Tongue (tissue), 2 donors: ENCODE data around the gene KIR3DL1. TPM values are rescaled to one million over a fixed set of nuclear protein-coding genes. Genes with fewer than 3 reads are reported as not detected.
"Not testable (repeated sequence)": the region's sequence is repeated elsewhere in the genome, so short reads cannot be mapped to it uniquely, and the experiment has no call there.

ENCODE experiments used
- DNase-seq: peaks from one replicate; pipeline ENCODE4 v3.0.0-alpha.2; 2015
- total RNA-seq: library from RNA; depleted of rRNA; stranded (reverse); fragments of >200 nt; gene quantifications from one replicate; pipeline ENCODE4 v1.2.3, GENCODE V29; 2014

Gene KIR3DL1
- total RNA-seq, result not detected

DNA sequence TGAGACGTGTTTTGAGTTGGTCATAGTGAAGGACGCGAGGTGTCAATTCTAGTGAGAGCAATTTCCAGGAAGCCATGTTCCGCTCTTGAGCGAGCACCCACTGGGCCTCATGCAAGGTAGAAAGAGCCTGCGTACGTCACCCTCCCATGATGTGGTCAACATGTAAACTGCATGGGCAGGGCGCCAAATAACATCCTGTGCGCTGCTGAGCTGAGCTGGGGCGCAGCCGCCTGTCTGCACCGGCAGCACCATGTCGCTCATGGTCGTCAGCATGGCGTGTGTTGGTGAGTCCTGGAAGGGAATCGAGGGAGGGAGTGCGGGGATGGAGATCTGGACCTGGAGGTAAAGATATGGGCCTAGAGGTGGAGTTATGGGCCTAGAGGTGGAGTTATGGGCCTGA is at the start of gene KIR3DL1:
Gene KIR3DL1, plus strand, starts transcription at position 218 of the 400 bp plus-strand sequence.
- DNase-seq, result not testable (repeated sequence)

- not testable (repeated sequence) for DNase-seq
Measured at GRCh38 chr19:54769646-54770045, 46.6 kb upstream of the KIR3DL1 start, which contains the start of gene KIR2DL1. Gene KIR2DL1, plus strand, starts transcription at chr19:54769793. Its CDS starts 58 bp downstream, at chr19:54769851.

GRCh38 chr19:54770511-54770910 is 45.8 kb upstream of the KIR3DL1 start:
- not testable (repeated sequence) for DNase-seq

GRCh38 chr19:54771018-54771960 is 45.0 kb upstream of the KIR3DL1 start:
- DNase-seq, result not testable (repeated sequence)

- not testable (repeated sequence) for DNase-seq
Measured at GRCh38 chr19:54772666-54773065, 43.6 kb upstream of the KIR3DL1 start.

DNA sequence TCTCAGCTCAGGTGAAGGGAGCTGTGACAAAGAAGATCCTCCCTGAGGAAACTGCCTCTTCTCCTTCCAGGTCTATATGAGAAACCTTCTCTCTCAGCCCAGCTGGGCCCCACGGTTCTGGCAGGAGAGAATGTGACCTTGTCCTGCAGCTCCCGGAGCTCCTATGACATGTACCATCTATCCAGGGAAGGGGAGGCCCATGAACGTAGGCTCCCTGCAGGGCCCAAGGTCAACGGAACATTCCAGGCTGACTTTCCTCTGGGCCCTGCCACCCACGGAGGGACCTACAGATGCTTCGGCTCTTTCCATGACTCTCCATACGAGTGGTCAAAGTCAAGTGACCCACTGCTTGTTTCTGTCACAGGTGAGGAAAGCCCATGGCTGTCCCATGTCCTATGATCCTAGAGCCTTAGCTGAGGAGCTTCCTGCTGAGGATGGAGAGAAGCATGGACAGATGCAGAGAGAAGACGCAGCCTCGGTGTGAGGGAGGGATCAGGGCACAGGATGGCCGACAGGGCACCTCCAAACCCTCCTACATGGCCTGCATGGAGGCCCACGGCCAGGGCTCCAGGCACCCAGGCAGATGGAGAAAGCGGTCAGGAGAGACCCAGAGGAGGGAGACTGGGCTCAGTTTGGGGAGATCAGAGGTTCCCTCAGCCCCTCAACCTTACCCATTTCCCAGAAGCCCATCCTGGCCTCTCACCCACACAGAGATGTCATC is 41.0 kb upstream of the KIR3DL1 start:
- DNase-seq, result not testable (repeated sequence)

DNA sequence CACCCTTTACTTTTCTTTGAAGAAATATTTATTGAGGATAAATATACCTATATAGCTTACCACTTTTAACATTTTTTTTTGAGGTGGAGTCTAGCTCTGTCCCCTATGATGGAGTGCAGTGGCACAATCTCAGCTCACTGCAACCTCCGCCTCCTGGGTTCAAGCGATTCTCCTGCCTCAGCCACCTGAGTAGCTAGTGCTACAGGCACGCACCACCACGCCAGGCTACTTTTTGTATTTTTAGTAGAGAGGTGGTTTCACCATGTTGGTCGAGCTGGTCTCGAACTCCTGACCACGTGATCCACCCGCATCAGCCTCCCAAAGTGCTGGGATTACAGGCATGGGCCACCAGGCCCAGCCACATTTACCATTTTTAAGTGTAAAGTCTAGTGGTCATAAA is 40.4 kb upstream of the KIR3DL1 start:
- DNase-seq, result not testable (repeated sequence)

DNA sequence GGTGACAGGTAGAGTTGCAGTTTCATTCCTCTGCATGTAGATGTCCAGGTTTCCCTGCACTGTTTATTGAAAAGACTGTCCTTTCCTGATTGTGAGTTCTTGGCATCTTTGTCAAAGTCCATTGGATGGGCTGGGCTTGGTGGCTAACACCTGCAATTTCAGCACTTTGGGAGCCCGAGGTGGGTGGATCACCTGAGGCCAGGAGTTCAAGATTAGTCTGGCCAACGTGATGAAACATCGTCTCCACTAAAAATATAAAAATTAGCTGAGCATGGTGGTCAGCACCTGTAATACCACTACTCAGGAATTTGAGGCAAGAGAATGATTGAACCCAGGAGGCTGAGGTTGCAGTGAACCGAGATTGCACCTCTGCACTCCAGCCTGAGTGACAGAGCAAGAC is 38.4 kb upstream of the KIR3DL1 start:
- DNase-seq, result not testable (repeated sequence)

- not testable (repeated sequence) for DNase-seq
Measured at GRCh38 chr19:54778896-54779295, 37.4 kb upstream of the KIR3DL1 start.

DNA sequence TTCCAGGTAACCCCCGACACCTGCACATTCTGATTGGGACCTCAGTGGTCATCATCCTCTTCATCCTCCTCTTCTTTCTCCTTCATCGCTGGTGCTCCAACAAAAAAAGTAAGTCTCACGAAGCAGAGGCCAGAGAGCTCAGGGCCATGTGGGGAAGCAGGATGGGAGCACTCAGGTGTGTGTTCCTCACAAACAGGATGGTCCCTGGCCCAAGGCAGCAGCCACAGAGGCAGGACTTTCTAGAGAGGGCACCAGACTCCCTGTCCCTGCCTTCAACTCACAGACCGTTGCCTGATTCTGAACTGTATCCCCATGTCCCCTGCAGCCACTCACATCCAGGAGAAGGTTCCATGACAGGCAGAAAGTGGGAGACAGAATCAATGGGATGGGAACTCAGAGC is 33.4 kb upstream of the KIR3DL1 start:
- not testable (repeated sequence) for DNase-seq

- not testable (repeated sequence) for DNase-seq
Measured at GRCh38 chr19:54786091-54786723, 30.1 kb upstream of the KIR3DL1 start.

- not testable (repeated sequence) for DNase-seq
Measured at GRCh38 chr19:54788154-54788553, 28.1 kb upstream of the KIR3DL1 start.

DNA sequence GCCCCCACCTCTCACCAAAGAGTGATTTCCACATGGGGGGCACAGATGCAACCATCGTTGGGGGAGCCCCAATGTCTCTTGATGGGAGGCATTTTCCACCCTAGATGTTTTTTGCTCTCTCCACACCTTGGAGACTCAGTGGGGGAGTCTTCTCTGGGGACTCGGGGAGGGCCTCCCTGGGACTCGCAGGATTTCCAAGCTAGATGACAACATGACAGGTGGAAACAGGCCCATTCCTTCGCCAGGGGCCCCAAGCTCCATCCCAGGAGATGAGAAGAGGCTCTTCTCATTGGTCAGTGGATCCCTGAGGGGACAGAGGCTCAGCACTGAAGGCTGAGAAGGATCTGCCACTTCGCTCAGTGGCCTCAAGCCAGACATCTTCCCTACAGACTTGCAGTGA is 25.6 kb upstream of the KIR3DL1 start:
- DNase-seq, result no peak

GRCh38 chr19:54791476-54791875 is 24.8 kb upstream of the KIR3DL1 start:
- no peak for DNase-seq

GRCh38 chr19:54792814-54793213 is 23.5 kb upstream of the KIR3DL1 start:
- no peak for DNase-seq

- DNase-seq, result no peak
Measured at GRCh38 chr19:54795758-54796157, 20.5 kb upstream of the KIR3DL1 start.

DNA sequence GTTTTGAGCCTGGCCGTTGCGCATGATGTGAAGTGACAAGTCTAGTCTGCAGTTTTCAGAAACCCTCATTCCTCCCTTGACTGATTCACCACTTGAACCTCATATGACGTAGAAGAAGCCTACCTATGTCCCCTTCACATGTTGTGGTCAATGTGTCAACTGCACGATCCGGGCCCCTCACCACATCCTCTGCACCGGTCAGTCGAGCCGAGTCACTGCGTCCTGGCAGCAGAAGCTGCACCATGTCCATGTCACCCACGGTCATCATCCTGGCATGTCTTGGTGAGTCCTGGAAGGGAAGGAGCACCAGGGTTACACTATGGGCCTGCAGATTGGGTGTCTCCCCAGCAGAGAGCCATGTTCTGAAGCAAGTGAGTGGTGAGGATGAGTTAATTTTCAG is 12.9 kb upstream of the KIR3DL1 start, which contains the start of gene KIR2DL4:
Gene KIR2DL4, plus strand, starts transcription at position 201 of the 400 bp plus-strand sequence. Its CDS starts 42 bp downstream, at position 243.
- no peak for DNase-seq

DNA sequence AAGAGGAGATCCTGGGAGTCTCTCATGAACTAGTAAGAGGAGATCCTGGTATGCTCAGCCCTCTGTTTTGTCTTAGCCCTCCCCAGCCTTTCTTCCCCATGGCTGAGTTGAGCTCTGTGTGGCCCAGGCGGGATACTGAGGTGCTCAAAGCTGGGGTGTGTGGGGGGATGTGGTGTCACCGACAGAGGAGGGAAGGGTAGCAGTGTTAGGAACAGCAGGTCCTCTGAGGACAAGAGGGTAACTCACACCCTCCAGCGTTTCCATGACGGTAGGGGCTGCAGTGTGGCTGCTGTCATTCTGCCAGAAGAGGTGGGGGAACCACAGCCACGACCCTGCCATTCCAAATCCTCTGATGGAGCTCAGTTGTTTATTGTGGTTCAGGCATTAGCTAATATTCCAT is 12.2 kb upstream of the KIR3DL1 start:
- DNase-seq, result no peak

GRCh38 chr19:54804571-54804970 is 11.7 kb upstream of the KIR3DL1 start:
- DNase-seq, result no peak

GRCh38 chr19:54805665-54806515 is 10.4 kb upstream of the KIR3DL1 start:
- no peak for DNase-seq

- no peak for DNase-seq
Measured at GRCh38 chr19:54806516-54806838, 9.8 kb upstream of the KIR3DL1 start.

- DNase-seq, result not testable (repeated sequence)
Measured at GRCh38 chr19:54814571-54814970, 1.7 kb upstream of the KIR3DL1 start.
